Smooth muscle cell (in vitro differentiated cells): ENCODE data around the gene ADAMTSL3. TPM values are rescaled to one million over a fixed set of nuclear protein-coding genes. Genes with fewer than 3 reads are reported as not detected.

Experiments used
- DNase-seq: peaks from one replicate; lab custom pipeline; 2025; ENCODE audit not compliant: unreplicated experiment; lab: John Stamatoyannopoulos, UW
- H2AFZ ChIP-seq: fragments of 200-600 bp; sonication (generic); 2 replicates; pipeline ENCODE4 v1.6.0; 2016; ENCODE audit warnings: antibody characterized with exemption, low read depth, mild to moderate bottlenecking
- H3F3A ChIP-seq: fragments of 200-600 bp; sonication (generic); 2 replicates; pipeline ENCODE4 v1.6.0; 2017; ENCODE audit warnings: antibody characterized with exemption, low read depth
- H3K27ac ChIP-seq: fragments of 200-600 bp; sonication (generic); 2 replicates; pipeline ENCODE4 v1.5.1; 2016; ENCODE audit warnings: low read depth, mild to moderate bottlenecking
- H3K27me3 ChIP-seq: fragments of 200-600 bp; sonication (generic); 2 replicates; pipeline ENCODE4 v1.6.1; 2016; ENCODE audit warnings: low read depth, mild to moderate bottlenecking
- H3K36me3 ChIP-seq: fragments of 200-600 bp; sonication (generic); 2 replicates; pipeline ENCODE4 v1.5.1; 2016; ENCODE audit warnings: low read depth
- H3K4me1 ChIP-seq: fragments of 200-600 bp; sonication (generic); 2 replicates; pipeline ENCODE4 v1.5.1; 2016; ENCODE audit warnings: low read depth
- H3K4me2 ChIP-seq: fragments of 200-600 bp; sonication (generic); 2 replicates; pipeline ENCODE4 v1.6.0; 2016; ENCODE audit warnings: mild to moderate bottlenecking
- H3K4me3 ChIP-seq: fragments of 200-600 bp; sonication (generic); 2 replicates; pipeline ENCODE4 v1.5.1; 2016; ENCODE audit warnings: mild to moderate bottlenecking
- H3K79me2 ChIP-seq: fragments of 200-600 bp; sonication (generic); 2 replicates; pipeline ENCODE4 v1.6.0; 2016; ENCODE audit warnings: low read depth, mild to moderate bottlenecking
- H3K9ac ChIP-seq: fragments of 200-600 bp; sonication (generic); 2 replicates; pipeline ENCODE4 v1.6.0; 2016; ENCODE audit warnings: low read depth
- H3K9me3 ChIP-seq: fragments of 200-600 bp; sonication (generic); replicated peaks from 2 replicates; pipeline ENCODE4 v1.5.1; 2016; ENCODE audit warnings: low read depth
- H4K20me1 ChIP-seq: fragments of 200-600 bp; sonication (generic); 2 replicates; pipeline ENCODE4 v1.6.0; 2016; ENCODE audit warnings: low read depth
- WGBS: methylation state at CpG from one replicate; pipeline ENCODE4 v1.1.7; 2016; ENCODE audit warnings: low lambda C conversion rate; 5-methylcytosine and 5-hydroxymethylcytosine counted together
- polyA plus RNA-seq: library from polyadenylated mRNA; unstranded; fragments of >200 nt; fragmentation: Nextera tagmentation; extraction: Ambion mirVana; gene quantifications from 2 replicates; pipeline ENCODE4 v1.2.1, GENCODE V29; 2016
- total RNA-seq: library from RNA; depleted of rRNA; stranded (reverse); fragments of >200 nt; gene quantifications from 2 replicates; pipeline ENCODE4 v1.2.3, GENCODE V29; 2014
- TF ChIP-seq, protein P1 (sequence below): fragments of 200-600 bp; sonication (generic); IDR thresholded peaks from 2 replicates; pipeline ENCODE4 v1.5.1; 2017; ENCODE audit warnings: borderline replicate concordance, mild to moderate bottlenecking, antibody characterized with exemption; ENCODE audit not compliant: insufficient read depth, poor library complexity, severe bottlenecking

ADAMTSL3 gene
- total and polyA plus RNA-seq, 2 experiments from 2014 or later, result 0.17 to 0.22 TPM

DNA sequence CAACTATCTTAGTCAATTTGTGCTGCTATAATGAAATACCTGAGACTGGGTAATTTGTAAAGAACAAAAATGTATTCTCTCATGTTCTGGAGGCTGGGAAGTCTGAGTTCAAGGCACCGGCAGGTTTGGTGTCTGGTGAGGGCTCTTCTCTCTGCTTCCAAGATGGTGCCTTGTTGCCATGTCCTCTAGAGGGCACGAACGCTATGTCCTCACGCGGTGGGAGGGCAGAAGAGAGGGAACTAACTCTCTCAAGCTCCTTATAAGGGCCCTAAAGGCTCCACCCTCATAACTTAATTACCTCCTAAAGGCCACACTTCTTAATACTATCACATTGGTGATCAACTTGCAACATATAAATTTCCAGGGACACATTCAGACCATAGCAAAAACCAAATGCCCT lies 108.4 kb downstream of the ADAMTSL3 start:
- WGBS, result 91% methylated on average over 5 of the region's 5 CpGs
- H4K20me1 ChIP-seq, result no peaks in the 10 kb centered on the region
- H3K4me1 ChIP-seq, result no peaks in the 10 kb centered on the region
- no peak overlapping the region for H3K4me3 ChIP-seq
- no peaks in the 10 kb centered on the region for H3K9me3 ChIP-seq
- DNase-seq, result no peak
- no peaks in the 10 kb centered on the region for H3K36me3 ChIP-seq
- H2AFZ ChIP-seq, result no peak overlapping the region
- no peaks in the 10 kb centered on the region for H3F3A ChIP-seq
- no peak overlapping the region for H3K9ac ChIP-seq
- H3K27ac ChIP-seq, result no peak overlapping the region
- no peak overlapping the region for H3K4me2 ChIP-seq
- TF ChIP-seq, protein P1, sequence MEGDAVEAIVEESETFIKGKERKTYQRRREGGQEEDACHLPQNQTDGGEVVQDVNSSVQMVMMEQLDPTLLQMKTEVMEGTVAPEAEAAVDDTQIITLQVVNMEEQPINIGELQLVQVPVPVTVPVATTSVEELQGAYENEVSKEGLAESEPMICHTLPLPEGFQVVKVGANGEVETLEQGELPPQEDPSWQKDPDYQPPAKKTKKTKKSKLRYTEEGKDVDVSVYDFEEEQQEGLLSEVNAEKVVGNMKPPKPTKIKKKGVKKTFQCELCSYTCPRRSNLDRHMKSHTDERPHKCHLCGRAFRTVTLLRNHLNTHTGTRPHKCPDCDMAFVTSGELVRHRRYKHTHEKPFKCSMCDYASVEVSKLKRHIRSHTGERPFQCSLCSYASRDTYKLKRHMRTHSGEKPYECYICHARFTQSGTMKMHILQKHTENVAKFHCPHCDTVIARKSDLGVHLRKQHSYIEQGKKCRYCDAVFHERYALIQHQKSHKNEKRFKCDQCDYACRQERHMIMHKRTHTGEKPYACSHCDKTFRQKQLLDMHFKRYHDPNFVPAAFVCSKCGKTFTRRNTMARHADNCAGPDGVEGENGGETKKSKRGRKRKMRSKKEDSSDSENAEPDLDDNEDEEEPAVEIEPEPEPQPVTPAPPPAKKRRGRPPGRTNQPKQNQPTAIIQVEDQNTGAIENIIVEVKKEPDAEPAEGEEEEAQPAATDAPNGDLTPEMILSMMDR, result no peak
- H3K79me2 ChIP-seq, result no peaks in the 10 kb centered on the region
- no peaks in the 10 kb centered on the region for H3K27me3 ChIP-seq

DNA sequence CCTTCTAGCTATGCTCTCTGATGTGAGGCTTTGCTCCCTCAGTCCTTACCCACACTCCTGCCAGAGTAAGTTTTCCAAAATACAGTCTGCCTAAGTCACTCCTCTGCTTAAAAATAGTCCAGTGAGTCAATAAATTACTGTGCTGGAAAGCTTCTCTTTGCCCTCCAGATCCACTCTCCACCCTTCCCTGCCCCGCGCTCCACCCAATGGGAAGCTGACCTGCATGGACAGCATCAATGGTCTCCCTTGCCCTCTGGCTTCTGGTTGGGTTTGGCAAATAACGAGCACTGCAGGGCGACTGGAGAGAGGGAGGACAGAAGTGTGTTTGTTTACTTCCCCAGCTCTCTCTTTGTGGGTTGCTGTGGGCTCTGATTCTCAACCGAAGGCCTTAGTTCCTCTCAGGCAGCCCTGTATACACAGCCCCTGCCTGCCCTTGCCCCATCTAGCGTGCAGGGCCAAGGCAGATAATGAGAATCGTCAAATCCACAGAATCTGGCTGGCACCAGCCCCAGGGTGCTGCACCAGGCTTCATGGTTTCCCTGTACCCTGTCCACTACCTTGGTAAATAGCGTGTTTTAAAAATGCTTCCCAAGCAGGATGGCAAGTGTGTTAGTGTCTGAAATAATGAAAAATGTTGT lies 110.4 kb downstream of the ADAMTSL3 start:
- no peaks in the 10 kb centered on the region for H3K9me3 ChIP-seq
- TF ChIP-seq, protein P1, result no peak
- no peak overlapping the region for H2AFZ ChIP-seq
- no peaks in the 10 kb centered on the region for H3K36me3 ChIP-seq
- no peaks in the 10 kb centered on the region for H4K20me1 ChIP-seq
- no peak overlapping the region for H3K4me3 ChIP-seq
- no peaks in the 10 kb centered on the region for H3F3A ChIP-seq
- no peak overlapping the region for H3K9ac ChIP-seq
- no peaks in the 10 kb centered on the region for H3K4me1 ChIP-seq
- no peaks in the 10 kb centered on the region for H3K27me3 ChIP-seq
- no peak overlapping the region for H3K4me2 ChIP-seq
- WGBS, result 86% methylated on average over 8 of the region's 8 CpGs
- no peak overlapping the region for H3K27ac ChIP-seq
- no peak for DNase-seq
- no peaks in the 10 kb centered on the region for H3K79me2 ChIP-seq

DNA sequence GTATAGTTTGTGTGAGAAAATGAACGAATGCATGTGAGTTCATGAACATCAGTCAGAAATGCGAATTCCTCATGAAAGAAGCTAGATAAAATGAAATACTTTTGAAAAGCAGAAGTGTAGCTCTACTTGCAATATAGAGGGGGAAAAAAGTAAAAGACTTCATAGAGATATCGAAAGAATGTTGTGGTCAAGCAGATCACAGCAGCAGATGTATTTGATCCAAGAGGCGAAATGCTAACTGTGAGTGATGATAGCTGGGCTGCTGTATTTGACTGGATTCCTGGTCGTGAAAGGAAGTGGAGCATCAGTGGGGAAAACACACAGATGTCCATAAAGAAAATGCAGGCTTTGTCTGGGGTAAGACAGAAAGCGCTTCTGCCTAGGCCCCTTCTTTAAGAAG lies 112.4 kb downstream of the ADAMTSL3 start:
- no peaks in the 10 kb centered on the region for H3K4me1 ChIP-seq
- no peak for DNase-seq
- H3K27ac ChIP-seq, result peak overlapping the region; percentile 0
- no peaks in the 10 kb centered on the region for H3K79me2 ChIP-seq
- TF ChIP-seq, protein P1, result no peak
- H3K27me3 ChIP-seq, result no peaks in the 10 kb centered on the region
- H3K4me3 ChIP-seq, result no peak overlapping the region
- 43% methylated on average over 6 of the region's 6 CpGs for WGBS
- no peaks in the 10 kb centered on the region for H3F3A ChIP-seq
- H2AFZ ChIP-seq, result no peak overlapping the region
- H3K9me3 ChIP-seq, result no peaks in the 10 kb centered on the region
- H4K20me1 ChIP-seq, result no peaks in the 10 kb centered on the region
- no peaks in the 10 kb centered on the region for H3K36me3 ChIP-seq
- no peak overlapping the region for H3K9ac ChIP-seq
- peak overlapping the region; percentile 22 for H3K4me2 ChIP-seq

DNA sequence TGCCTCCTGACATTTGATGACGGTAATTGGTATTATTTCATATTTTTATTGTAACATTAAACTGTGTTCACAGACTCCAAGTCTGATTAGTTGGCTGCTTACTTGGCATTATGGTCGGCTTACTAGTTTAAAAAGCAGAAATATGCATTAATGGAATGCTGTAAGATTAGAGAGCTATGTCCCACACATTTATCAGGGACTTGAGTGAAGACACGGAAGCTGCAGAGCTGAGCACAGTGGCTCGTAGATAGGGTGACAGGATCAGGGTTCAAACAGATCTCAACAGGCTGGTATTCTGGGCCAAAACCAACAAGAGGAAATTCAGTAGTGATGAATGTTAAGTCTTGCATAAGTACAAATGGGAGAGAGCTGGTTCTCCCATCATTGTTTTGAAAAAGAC lies 113.8 kb downstream of the ADAMTSL3 start:
- Histone ChIP-seq H3K9me3 (no peaks in the 10 kb centered on the region), H3K27ac (peak overlapping the region; percentile 0), H3F3A (no peaks in the 10 kb centered on the region), H2AFZ (no peak overlapping the region), H3K27me3 (no peaks in the 10 kb centered on the region), H3K4me2 (peak overlapping the region; percentile 6), H3K9ac (no peak overlapping the region), H4K20me1 (no peaks in the 10 kb centered on the region), H3K36me3 (no peaks in the 10 kb centered on the region), H3K79me2 (no peaks in the 10 kb centered on the region), H3K4me3 (no peak overlapping the region), H3K4me1 (no peaks in the 10 kb centered on the region)
- WGBS, result 31% methylated on average over 4 of the region's 4 CpGs
- TF ChIP-seq, protein P1, result no peak
- DNase-seq, result no peak
